ENCODE results near the gene CDC25C. TPM values are rescaled to one million over a fixed set of nuclear protein-coding genes. Genes with fewer than 3 reads are reported as not detected.

The CDC25C gene
- total and polyA plus RNA-seq, 4 donors: 0.49 to 6.9 (median 0.59) TPM; not detected in 1

DNA sequence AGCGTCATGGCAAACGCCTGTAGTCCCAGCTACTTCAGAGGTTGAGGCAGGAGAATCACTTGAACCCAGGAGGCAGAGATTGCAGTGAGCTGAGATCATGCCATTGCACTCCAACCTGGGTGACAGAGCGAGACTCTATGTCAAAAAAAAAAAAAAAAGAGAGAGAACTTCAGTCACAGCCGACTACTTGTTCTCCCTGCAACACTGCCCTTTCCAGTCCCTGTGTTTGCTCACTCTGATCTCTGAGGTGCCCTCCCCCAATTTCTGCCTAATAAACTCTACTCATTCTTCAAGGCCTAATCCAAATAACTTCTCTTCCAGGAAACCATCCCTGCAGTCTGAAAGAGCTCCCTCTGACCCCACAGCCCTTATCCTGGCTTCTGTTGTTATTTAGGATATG lies 85.3 kb downstream of the CDC25C start:
- Histone ChIP-seq H3K36me3 (ENCODE audit: control insufficient read depth in 4 of 4, insufficient read depth in 3 of 4, low read depth in 1 of 4, low read length in 3 of 4) (no peaks in the 10 kb centered on the region), H3K27ac (ENCODE audit: low read depth in 1 of 2, low read length in 2 of 2) (no peak overlapping the region), H3K9ac (ENCODE audit: low read depth in 1 of 2, low read length in 2 of 2) (no peak overlapping the region), H3K27me3 (ENCODE audit: control insufficient read depth in 4 of 4, insufficient read depth in 4 of 4, low read length in 3 of 4) (no peaks in the 10 kb centered on the region), H3K4me3 (ENCODE audit: low read depth in 1 of 3, low read length in 3 of 3) (no peak overlapping the region), H3K9me3 (ENCODE audit: control insufficient read depth in 4 of 4, low read length in 3 of 4) (no peaks in the 10 kb centered on the region), H3K4me1 (ENCODE audit: control insufficient read depth in 4 of 4, insufficient read depth in 4 of 4, low read length in 3 of 4) (peaks cover 2 to 16% (median 6%) of the 10 kb centered on the region in 4 donors)
- TF ChIP-seq, protein P1, sequence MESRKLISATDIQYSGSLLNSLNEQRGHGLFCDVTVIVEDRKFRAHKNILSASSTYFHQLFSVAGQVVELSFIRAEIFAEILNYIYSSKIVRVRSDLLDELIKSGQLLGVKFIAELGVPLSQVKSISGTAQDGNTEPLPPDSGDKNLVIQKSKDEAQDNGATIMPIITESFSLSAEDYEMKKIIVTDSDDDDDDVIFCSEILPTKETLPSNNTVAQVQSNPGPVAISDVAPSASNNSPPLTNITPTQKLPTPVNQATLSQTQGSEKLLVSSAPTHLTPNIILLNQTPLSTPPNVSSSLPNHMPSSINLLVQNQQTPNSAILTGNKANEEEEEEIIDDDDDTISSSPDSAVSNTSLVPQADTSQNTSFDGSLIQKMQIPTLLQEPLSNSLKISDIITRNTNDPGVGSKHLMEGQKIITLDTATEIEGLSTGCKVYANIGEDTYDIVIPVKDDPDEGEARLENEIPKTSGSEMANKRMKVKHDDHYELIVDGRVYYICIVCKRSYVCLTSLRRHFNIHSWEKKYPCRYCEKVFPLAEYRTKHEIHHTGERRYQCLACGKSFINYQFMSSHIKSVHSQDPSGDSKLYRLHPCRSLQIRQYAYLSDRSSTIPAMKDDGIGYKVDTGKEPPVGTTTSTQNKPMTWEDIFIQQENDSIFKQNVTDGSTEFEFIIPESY (IDR thresholded peaks at IDR 0.05): no peak
- DNase-seq (ENCODE audit: low spot score): no peak
- WGBS: 91% methylated on average over 4 of the region's 4 CpGs

GRCh38 chr5:138245717-138246116 lies 85.9 kb downstream of the CDC25C start:
- H3K9me3 ChIP-seq (ENCODE audit: control insufficient read depth in 4 of 4, low read length in 3 of 4): no peaks in the 10 kb centered on the region
- no peaks in the 10 kb centered on the region for H3K36me3 ChIP-seq (ENCODE audit: control insufficient read depth in 4 of 4, insufficient read depth in 3 of 4, low read depth in 1 of 4, low read length in 3 of 4)
- no peak overlapping the region for H3K4me3 ChIP-seq (ENCODE audit: low read depth in 1 of 3, low read length in 3 of 3)
- peak; percentile 41 for DNase-seq (ENCODE audit: low spot score)
- H3K27me3 ChIP-seq (ENCODE audit: control insufficient read depth in 4 of 4, insufficient read depth in 4 of 4, low read length in 3 of 4): no peaks in the 10 kb centered on the region
- TF ChIP-seq, protein P1 (IDR thresholded peaks at IDR 0.05): no peak
- no peak for TF ChIP-seq SP1 (IDR thresholded peaks at IDR 0.05)
- TF ChIP-seq, protein P2, sequence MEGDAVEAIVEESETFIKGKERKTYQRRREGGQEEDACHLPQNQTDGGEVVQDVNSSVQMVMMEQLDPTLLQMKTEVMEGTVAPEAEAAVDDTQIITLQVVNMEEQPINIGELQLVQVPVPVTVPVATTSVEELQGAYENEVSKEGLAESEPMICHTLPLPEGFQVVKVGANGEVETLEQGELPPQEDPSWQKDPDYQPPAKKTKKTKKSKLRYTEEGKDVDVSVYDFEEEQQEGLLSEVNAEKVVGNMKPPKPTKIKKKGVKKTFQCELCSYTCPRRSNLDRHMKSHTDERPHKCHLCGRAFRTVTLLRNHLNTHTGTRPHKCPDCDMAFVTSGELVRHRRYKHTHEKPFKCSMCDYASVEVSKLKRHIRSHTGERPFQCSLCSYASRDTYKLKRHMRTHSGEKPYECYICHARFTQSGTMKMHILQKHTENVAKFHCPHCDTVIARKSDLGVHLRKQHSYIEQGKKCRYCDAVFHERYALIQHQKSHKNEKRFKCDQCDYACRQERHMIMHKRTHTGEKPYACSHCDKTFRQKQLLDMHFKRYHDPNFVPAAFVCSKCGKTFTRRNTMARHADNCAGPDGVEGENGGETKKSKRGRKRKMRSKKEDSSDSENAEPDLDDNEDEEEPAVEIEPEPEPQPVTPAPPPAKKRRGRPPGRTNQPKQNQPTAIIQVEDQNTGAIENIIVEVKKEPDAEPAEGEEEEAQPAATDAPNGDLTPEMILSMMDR (IDR thresholded peaks at IDR 0.05; ENCODE audit: low read depth, low read length, missing input control): no peak
- no peak overlapping the region for H3K27ac ChIP-seq (ENCODE audit: low read depth in 1 of 2, low read length in 2 of 2)
- 11% methylated on average over 1 of the region's 1 CpG for WGBS
- no peak overlapping the region for H3K9ac ChIP-seq (ENCODE audit: low read depth in 1 of 2, low read length in 2 of 2)
- H3K4me1 ChIP-seq (ENCODE audit: control insufficient read depth in 4 of 4, insufficient read depth in 4 of 4, low read length in 3 of 4): peaks cover 2 to 21% (median 8%) of the 10 kb centered on the region in 4 donors

GRCh38 chr5:138243794-138244193 lies 87.8 kb downstream of the CDC25C start:
- Histone ChIP-seq H3K27ac (ENCODE audit: low read depth in 1 of 2, low read length in 2 of 2) (no peak overlapping the region), H3K36me3 (ENCODE audit: control insufficient read depth in 4 of 4, insufficient read depth in 3 of 4, low read depth in 1 of 4, low read length in 3 of 4) (no peaks in the 10 kb centered on the region), H3K9ac (ENCODE audit: low read depth in 1 of 2, low read length in 2 of 2) (no peak overlapping the region), H3K4me3 (ENCODE audit: low read depth in 1 of 3, low read length in 3 of 3) (no peak overlapping the region), H3K27me3 (ENCODE audit: control insufficient read depth in 4 of 4, insufficient read depth in 4 of 4, low read length in 3 of 4) (no peaks in the 10 kb centered on the region), H3K9me3 (ENCODE audit: control insufficient read depth in 4 of 4, low read length in 3 of 4) (no peaks in the 10 kb centered on the region), H3K4me1 (ENCODE audit: control insufficient read depth in 4 of 4, insufficient read depth in 4 of 4, low read length in 3 of 4) (peaks cover 2 to 21% (median 8%) of the 10 kb centered on the region in 4 donors)
- TF ChIP-seq YY1 (IDR thresholded peaks at IDR 0.05) (no peak), JUND (IDR thresholded peaks at IDR 0.05) (no peak), HNF4A (conservative IDR thresholded peaks at IDR 0.05) (no peak), RAD21 (IDR thresholded peaks at IDR 0.05) (no peak), SP1 (IDR thresholded peaks at IDR 0.05) (no peak), EGR1 (IDR thresholded peaks at IDR 0.05; ENCODE audit: low read depth in 2 of 2) (no peak), FOXA2 (IDR thresholded peaks at IDR 0.05) (no peak), NR2F2 (IDR thresholded peaks at IDR 0.05) (no peak)
- TF ChIP-seq, protein P3, sequence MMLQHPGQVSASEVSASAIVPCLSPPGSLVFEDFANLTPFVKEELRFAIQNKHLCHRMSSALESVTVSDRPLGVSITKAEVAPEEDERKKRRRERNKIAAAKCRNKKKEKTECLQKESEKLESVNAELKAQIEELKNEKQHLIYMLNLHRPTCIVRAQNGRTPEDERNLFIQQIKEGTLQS (IDR thresholded peaks at IDR 0.05): no peak
- TF ChIP-seq, protein P2 (IDR thresholded peaks at IDR 0.05; ENCODE audit: low read depth, low read length, missing input control): no peak
- TF ChIP-seq, protein P4, sequence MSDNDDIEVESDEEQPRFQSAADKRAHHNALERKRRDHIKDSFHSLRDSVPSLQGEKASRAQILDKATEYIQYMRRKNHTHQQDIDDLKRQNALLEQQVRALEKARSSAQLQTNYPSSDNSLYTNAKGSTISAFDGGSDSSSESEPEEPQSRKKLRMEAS (IDR thresholded peaks at IDR 0.05): no peak
- no peak for DNase-seq (ENCODE audit: low spot score)
- 75% methylated on average over 2 of the region's 2 CpGs for WGBS

Data from liver (tissue), 9 donors.